HG03175 (cell line): ENCODE measurements around the gene KLHL28.

Experiments
- ATAC-seq: cut with Tn5 transposase; IDR thresholded peaks from one replicate; pipeline ENCODE4 v1.9.1; 2021; ENCODE audit warnings: mild to moderate bottlenecking, moderate library complexity; ENCODE audit not compliant: unreplicated experiment

The KLHL28 gene

GRCh38 chr14:44898551-44898950, 63.2 kb downstream of the KLHL28 start:
- ATAC-seq, result no peak

DNA sequence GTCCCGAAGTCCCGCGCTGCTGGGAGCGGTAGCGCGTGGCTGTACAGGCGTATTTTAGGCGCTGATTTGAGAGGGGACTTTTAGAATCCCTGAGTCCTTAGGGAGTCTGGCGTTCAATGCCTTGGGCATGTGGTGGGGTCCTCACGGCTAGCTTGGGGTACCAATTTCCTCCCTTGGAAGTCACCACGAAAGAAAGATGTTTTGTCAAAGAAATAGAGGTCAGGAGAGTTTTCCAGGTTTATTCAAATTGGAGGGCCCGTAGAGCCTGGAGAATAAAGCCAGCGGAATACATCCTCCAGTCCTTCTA, 63.9 kb downstream of the KLHL28 start:
- no peak for ATAC-seq

- ATAC-seq, result peak; percentile 91
Measured at GRCh38 chr14:44897041-44897844, 64.5 kb downstream of the KLHL28 start.

- ATAC-seq, result peak; percentile 6
Measured at GRCh38 chr14:44896275-44897040, 65.3 kb downstream of the KLHL28 start.

- no peak for ATAC-seq
Measured at GRCh38 chr14:44895716-44896115, 66.0 kb downstream of the KLHL28 start.

DNA sequence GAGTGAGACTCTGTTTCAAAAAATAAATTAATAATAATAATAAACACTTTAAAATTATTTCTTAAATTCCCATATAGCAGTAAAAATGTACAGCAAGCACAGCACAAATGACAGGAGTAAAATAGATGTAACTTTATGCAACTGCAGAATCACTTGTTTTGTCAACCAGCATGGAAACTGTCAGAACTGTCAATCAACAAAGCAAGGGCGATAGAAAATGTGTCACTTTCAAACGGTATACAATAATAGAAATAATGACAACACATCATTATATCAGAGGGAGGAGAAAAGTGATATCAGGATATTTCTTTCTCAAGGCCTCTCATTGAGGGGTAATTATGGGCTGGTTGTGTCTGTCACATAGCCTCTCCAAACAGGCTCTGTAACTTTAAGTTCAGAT, 68.2 kb downstream of the KLHL28 start:
- ATAC-seq, result no peak

DNA sequence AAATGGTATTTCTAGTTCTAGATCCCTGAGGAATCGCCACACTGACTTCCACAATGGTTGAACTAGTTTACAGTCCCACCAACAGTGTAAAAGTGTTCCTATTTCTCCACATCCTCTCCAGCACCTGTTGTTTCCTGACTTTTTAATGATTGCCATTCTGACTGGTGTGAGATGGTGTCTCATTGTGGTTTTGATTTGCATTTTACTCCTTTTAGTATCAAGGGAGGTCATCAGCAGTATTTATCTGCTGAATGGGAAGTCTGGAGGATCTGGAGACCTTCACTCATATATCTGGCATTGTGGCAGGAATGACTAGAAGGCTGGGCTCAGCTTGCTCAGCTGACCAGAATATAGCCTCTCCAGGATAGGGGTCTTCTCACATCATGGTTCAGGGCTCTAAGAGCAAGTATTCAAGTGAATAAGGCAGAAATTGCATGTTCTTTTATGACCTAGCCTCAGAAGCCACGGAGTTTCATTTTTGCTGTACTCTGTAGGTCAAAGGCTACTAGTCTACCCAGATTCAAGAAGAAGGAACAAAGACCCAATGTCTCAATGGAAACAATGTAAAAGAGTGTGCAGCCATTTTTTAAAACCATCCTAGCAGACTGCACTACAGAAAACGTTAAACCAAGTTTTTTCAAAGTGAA, 69.9 kb downstream of the KLHL28 start:
- ATAC-seq, result peak; percentile 33

DNA sequence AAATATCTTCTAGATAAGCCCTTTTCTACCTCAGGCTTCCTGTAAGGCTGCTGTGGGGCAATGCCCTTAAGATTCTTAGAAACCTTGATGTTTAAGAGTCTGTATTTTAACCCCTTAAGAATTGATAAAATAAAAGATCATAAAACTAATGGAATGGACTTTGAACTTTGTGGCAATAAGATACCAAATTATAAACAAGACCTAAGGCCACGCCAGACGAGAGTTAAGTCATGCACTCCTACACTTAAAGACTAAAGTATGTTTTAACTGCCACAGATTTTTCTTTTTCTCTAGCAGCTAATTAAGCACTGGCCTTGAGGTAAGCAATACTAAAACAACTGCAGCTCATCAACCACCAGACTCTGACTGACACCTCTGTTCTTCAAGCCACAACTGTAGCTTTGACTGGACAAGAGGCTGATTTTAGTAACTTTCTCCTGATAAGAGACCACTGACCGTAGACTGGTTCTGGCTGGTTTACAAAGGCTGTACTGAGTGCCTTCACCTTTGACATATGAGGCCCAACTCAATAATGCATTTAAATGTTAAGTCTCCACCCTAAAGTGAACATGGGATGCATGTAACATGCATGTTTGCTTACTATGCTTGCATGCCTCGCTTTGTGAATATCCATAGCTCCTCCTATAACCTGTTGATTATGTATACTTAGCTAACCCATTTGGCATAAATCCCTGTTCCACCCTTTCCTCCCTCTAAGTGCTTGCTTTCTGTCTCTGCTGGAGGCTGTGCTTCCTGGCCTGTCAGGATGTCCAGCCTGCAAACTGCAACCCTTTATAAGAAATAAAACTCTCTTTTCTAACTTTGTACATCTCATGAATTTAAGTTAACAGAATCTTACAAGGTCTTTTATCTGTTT, 71.9 kb downstream of the KLHL28 start:
- no peak for ATAC-seq

DNA sequence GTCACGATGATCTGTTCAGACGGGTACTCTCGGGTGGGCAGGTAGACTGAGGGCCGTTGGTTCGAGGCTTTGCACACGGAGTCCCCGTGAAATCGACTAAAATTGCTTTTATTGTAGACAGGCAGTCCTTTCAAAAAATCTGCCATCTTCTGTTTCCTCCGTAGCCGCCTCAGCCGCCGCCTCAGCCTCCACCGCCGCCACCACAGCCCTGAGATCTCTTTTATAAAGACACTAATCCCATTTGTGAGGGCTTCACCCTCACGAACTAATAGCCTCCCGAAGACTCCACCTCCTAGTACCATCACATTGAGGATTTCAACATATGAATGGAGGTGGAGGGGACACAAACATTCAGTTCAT, 74.2 kb downstream of the KLHL28 start:
- ATAC-seq, result no peak

DNA sequence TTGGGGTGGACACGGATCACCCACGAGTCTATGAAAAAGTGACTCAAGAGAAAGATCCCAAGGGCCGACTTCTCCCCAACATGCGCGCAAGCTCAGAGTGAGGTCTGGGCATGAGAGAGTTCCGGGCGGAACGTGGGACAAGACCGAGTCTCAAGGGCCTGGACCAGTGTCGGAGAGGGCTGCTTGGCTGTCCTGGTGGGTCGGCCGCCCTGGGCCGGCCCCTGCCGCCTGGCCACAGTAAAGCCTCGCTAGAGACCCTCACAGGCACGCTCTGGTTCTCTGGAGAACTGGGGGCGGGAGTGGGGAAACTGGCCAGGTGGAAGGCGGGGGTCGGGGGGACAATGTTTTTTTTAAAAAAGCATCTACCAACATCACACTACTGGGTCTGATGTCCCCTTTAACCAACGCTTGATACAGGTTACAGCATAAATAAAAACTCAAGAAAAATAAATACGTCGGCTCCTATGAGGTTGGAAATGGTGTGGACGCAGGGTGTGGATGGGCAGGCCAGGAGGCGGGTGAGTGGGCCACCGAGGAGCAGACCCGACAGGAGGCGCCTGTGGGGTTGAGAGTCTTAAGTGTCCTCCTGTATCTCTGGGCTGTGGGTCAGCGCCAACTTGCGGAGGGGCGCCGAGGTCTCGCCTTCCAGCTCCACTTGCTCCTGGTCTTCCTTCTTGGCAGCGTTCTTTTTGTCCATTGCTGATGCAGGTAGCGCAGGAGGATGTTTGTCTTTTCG, 74.7 kb downstream of the KLHL28 start:
- ATAC-seq, result no peak

GRCh38 chr14:44880791-44881190, 81.0 kb downstream of the KLHL28 start:
- no peak for ATAC-seq
